Activated CD4-positive, alpha-beta T cell treated with anti-CD3 and anti-CD28 coated beads, Interleukin-2, Interleukin-6, amounts not matched to agents 100 ng/mL and 50 ng/mL, durations not matched to agents 16 hours and 8 hours (primary cell): Measurements from ENCODE around the gene OTULINL.
A peak's percentile ranks its signal among the peaks of the same experiment; 100 is the strongest.

ENCODE experiments used
- DNase-seq: peaks from one replicate; pipeline ENCODE4 v3.0.0-alpha.2; 2020

The OTULINL gene

GRCh38 chr5:14603141-14603540 lies 21.5 kb downstream of the OTULINL start:
- DNase-seq = no peak

- no peak for DNase-seq
Observed at GRCh38 chr5:14607104-14607503, 25.5 kb downstream of the OTULINL start.

GRCh38 chr5:14608169-14608568 lies 26.6 kb downstream of the OTULINL start:
- no peak for DNase-seq

- no peak for DNase-seq
Observed at GRCh38 chr5:14611737-14612136, 30.1 kb downstream of the OTULINL start.

- no peak for DNase-seq
Observed at GRCh38 chr5:14614490-14614889, 32.9 kb downstream of the OTULINL start.

- no peak for DNase-seq
Observed at GRCh38 chr5:14615365-14615764, 33.8 kb downstream of the OTULINL start.

- DNase-seq = no peak
Observed at GRCh38 chr5:14617441-14617840, 35.8 kb downstream of the OTULINL start.

GRCh38 chr5:14627270-14627669 lies 45.7 kb downstream of the OTULINL start:
- DNase-seq = no peak

GRCh38 chr5:14628346-14628745 lies 46.8 kb downstream of the OTULINL start:
- DNase-seq = peak; percentile 57

- DNase-seq = no peak
Observed at GRCh38 chr5:14630671-14631070, 49.1 kb downstream of the OTULINL start.

- DNase-seq = peak; percentile 15
Observed at GRCh38 chr5:14635656-14636055, 54.1 kb downstream of the OTULINL start.

- DNase-seq = no peak
Observed at GRCh38 chr5:14640765-14641164, 59.2 kb downstream of the OTULINL start.

- no peak for DNase-seq
Observed at GRCh38 chr5:14644623-14645237, 63.1 kb downstream of the OTULINL start.

- no peak for DNase-seq
Observed at GRCh38 chr5:14650052-14650451, 68.5 kb downstream of the OTULINL start.

GRCh38 chr5:14655146-14655741 lies 73.7 kb downstream of the OTULINL start:
- DNase-seq = no peak

GRCh38 chr5:14656898-14657297 lies 75.3 kb downstream of the OTULINL start:
- no peak for DNase-seq

GRCh38 chr5:14659821-14660607 lies 78.4 kb downstream of the OTULINL start:
- no peak for DNase-seq

GRCh38 chr5:14660833-14661232 lies 79.2 kb downstream of the OTULINL start:
- no peak for DNase-seq
